HepG2 (cell line): ENCODE measurements around the gene SLC13A5. TPM values are rescaled to one million over a fixed set of nuclear protein-coding genes. Genes with fewer than 3 reads are reported as not detected.
A peak's percentile ranks its signal among the peaks of the same experiment; 100 is the strongest.

ENCODE experiments used
- CSRNP2 ChIP-seq: sonication (generic); formaldehyde crosslinking; conservative IDR thresholded peaks from 2 replicates; pipeline ENCODE4 v1.8.0; 2022; ENCODE audit warnings: low read depth, missing genetic modification reagents
- ETV5 ChIP-seq: IDR thresholded peaks from 2 replicates; pipeline ENCODE4 v1.6.1; 2018; ENCODE audit warnings: missing biosample characterization, missing genetic modification reagents, inconsistent platforms, borderline replicate concordance
- FOXA1 ChIP-seq, 2 experiments: fragments of 450-650 bp in 1 of 2; sonication (generic) in 1 of 2; formaldehyde crosslinking in 1 of 2; IDR thresholded peaks; 2 replicates each; pipeline versions ENCODE4 v1.4.0 to v1.6.1; 2016 to 2020; ENCODE audit warnings: missing genetic modification reagents in 1 of 2
- GPBP1L1 ChIP-seq: sonication (generic); formaldehyde crosslinking; IDR thresholded peaks from 2 replicates; pipeline ENCODE4 v1.5.0; 2020; ENCODE audit warnings: mild to moderate bottlenecking, missing genetic modification reagents
- HNRNPK ChIP-seq: fragments of 200-400 bp; formaldehyde crosslinking; IDR thresholded peaks from 2 replicates; pipeline ENCODE4 v1.6.1; 2018; ENCODE audit warnings: low read length, low read depth, moderate library complexity, mild to moderate bottlenecking; ENCODE audit not compliant: poor library complexity, severe bottlenecking
- KLF11 ChIP-seq: IDR thresholded peaks from 2 replicates; pipeline ENCODE4 v1.6.1; 2016; ENCODE audit warnings: missing compliant biosample characterization
- NFAT5 ChIP-seq: sonication (generic); formaldehyde crosslinking; IDR thresholded peaks from 2 replicates; pipeline ENCODE4 v1.4.0; 2020; ENCODE audit warnings: missing genetic modification reagents
- PATZ1 ChIP-seq: sonication (generic); formaldehyde crosslinking; IDR thresholded peaks from 2 replicates; pipeline ENCODE4 v1.4.0; 2020; ENCODE audit warnings: missing genetic modification reagents
- PREB ChIP-seq: sonication (generic); formaldehyde crosslinking; IDR thresholded peaks from 2 replicates; pipeline ENCODE4 v1.4.0; 2020; ENCODE audit warnings: missing genetic modification reagents
- STAT5B ChIP-seq: sonication (generic); formaldehyde crosslinking; IDR thresholded peaks from 2 replicates; pipeline ENCODE4 v1.4.0; 2020; ENCODE audit warnings: missing genetic modification reagents
- TOE1 ChIP-seq: sonication (generic); formaldehyde crosslinking; IDR thresholded peaks from 2 replicates; pipeline ENCODE4 v1.4.0; 2020; ENCODE audit warnings: mild to moderate bottlenecking, missing genetic modification reagents
- ZNF260 ChIP-seq: sonication (generic); formaldehyde crosslinking; IDR thresholded peaks from 2 replicates; pipeline ENCODE4 v1.4.0; 2020; ENCODE audit warnings: missing genetic modification reagents, low read depth, mild to moderate bottlenecking, borderline replicate concordance
- ZNF619 ChIP-seq: sonication (generic); formaldehyde crosslinking; IDR thresholded peaks from 2 replicates; pipeline ENCODE4 v1.4.0; 2020; ENCODE audit warnings: mild to moderate bottlenecking, missing genetic modification reagents
- ZNF644 ChIP-seq: IDR thresholded peaks from 2 replicates; pipeline ENCODE4 v1.6.1; 2016; ENCODE audit warnings: low read depth
- ZNF761 ChIP-seq: sonication (generic); formaldehyde crosslinking; conservative IDR thresholded peaks from 2 replicates; pipeline ENCODE4 v1.4.0; 2020; ENCODE audit warnings: mild to moderate bottlenecking, missing genetic modification reagents
- ZSCAN5A ChIP-seq: sonication (generic); formaldehyde crosslinking; IDR thresholded peaks from 2 replicates; pipeline ENCODE4 v1.8.0; 2022; ENCODE audit warnings: mild to moderate bottlenecking, missing genetic modification reagents, borderline replicate concordance
- polyA plus RNA-seq, 8 experiments: library from polyadenylated mRNA; depleted of rRNA in 3 of 8; stranded (reverse) in 7 of 8; unstranded in 1 of 8; fragments of >200 nt; fragmentation: Illumina TruSeq in 4 of 8; extraction: Trizol in 4 of 8; gene quantifications; 2 replicates each; pipeline versions ENCODE4 v1.2.1 to v1.2.3, GENCODE V29; 2011 to 2016; ENCODE audit warnings: low read depth in 4 of 8, missing spikeins in 1 of 8, mixed read lengths in 1 of 8; ENCODE audit not compliant: insufficient read depth in 1 of 8
- total RNA-seq, 5 experiments: library from RNA; depleted of rRNA; stranded (reverse); fragments of >200 nt; fragmentation: Illumina TruSeq; extraction: Trizol; gene quantifications; 2 replicates each; pipeline ENCODE4 v1.2.3, GENCODE V29; 2016; ENCODE audit warnings: low read depth in 1 of 5

Gene SLC13A5
- total and polyA plus RNA-seq, 2 of the 13 experiments (the other 11 are each of a cell fraction or from before 2014, with no cell fraction given): 42.8 to 310 TPM

GRCh38 chr17:6708357-6708961 lies 4.7 kb downstream of the SLC13A5 start (continued):
- peak; percentile 37; the same call in 1 of the 2 replicates for TF ChIP-seq ETV5 (CRISPR knock-in tag)
- no peak for TF ChIP-seq CSRNP2 (CRISPR knock-in tag)
- TF ChIP-seq ZNF619 (CRISPR knock-in tag): no peak
- TF ChIP-seq HNRNPK: no peak
- no peak for TF ChIP-seq GPBP1L1 (CRISPR knock-in tag)
- TF ChIP-seq STAT5B: no peak
- no peak for TF ChIP-seq ZSCAN5A (CRISPR knock-in tag)
- TF ChIP-seq NFAT5 (CRISPR knock-in tag): no peak
- no peak for TF ChIP-seq PATZ1 (CRISPR knock-in tag)
- TF ChIP-seq FOXA1 (IDR thresholded peaks at IDR 0.05): no peak
- no peak for TF ChIP-seq FOXA1 (CRISPR knock-in tag; IDR thresholded peaks at IDR 0.05)
- TF ChIP-seq ZNF260 (CRISPR knock-in tag): no peak
- no peak for TF ChIP-seq ZNF644
- no peak for TF ChIP-seq KLF11 (CRISPR knock-in tag)
- TF ChIP-seq PREB (CRISPR knock-in tag): no peak
- no peak for TF ChIP-seq ZNF761 (CRISPR knock-in tag)
- no peak for TF ChIP-seq TOE1 (CRISPR knock-in tag)
